HG03139 (cell line): Measurements from ENCODE around the gene ANKRD62.
"Not testable (repeated sequence)": the region's sequence is repeated elsewhere in the genome, so short reads cannot be mapped to it uniquely, and the experiment has no call there.

Experiments
- ATAC-seq: cut with Tn5 transposase; IDR thresholded peaks from one replicate; pipeline ENCODE4 v1.9.1; 2021; ENCODE audit not compliant: unreplicated experiment

The ANKRD62 gene

DNA sequence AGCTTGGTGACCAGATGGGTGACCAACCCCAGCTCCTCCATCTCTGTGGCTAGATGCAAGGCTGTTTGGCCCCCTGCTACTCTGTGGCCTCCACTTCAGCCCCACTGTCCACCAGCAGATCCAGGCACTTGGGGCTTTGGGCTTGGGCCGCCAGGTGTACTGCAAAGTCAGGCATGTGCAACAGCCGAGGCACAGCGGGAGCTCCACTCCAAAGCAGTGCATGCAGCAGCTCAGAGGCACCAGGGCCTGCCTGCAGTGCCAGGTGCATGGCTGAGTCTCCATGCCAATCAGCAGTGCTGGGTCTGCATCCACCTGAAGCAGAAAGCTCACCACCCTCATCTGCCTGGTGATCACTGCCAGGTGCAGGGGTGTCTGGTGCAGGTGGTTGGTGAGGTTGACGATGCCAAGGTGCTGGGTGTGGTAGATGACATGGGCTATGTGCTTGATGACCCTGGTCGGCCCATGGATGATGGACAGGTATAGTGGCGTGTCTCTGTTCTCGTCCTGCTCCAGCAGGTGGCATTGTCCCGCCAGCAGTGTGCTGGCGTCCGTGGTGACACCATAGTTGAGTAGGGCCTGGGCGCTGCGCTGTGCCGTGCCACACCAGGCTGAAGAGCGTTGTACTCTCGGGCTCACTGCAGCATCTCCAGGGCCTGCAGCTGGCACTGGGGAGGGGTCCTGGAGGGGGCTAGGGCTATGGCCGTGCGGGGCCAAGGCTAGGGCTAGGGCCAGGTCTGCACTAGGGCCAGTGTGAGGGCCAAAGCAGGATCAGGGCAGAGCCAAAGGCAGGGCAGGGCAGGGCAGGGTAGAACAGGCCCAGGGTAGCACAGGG is 1.0 kb upstream of the ANKRD62 start:
- no peak for ATAC-seq

- ATAC-seq: no peak
These were observed 4.7 kb downstream of the ANKRD62 start for GRCh38 chr18:12098374-12098773.

DNA sequence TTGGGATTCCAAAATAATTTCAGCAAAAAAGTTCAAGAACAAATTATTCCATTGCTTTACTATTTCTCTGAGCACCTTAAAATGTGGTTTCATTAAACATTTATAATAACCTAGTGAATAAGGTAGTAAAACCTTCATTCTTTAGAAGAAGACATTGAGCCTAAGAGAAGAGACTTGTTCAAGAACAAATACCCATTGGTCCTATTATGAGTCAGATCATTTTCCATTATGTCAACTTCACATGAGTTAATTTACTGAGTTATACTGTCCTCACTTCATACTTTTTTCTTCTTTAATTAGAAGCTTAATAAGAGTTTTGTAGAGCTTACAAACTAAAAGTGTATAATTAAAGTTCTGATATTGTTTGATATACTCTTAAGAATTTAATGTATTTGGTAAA is 5.5 kb downstream of the ANKRD62 start:
- no peak for ATAC-seq

GRCh38 chr18:12101266-12101665 is 7.6 kb downstream of the ANKRD62 start:
- ATAC-seq: no peak

- ATAC-seq: no peak
These were observed 8.6 kb downstream of the ANKRD62 start for GRCh38 chr18:12102136-12102842.

GRCh38 chr18:12106471-12106870 is 12.8 kb downstream of the ANKRD62 start:
- no peak for ATAC-seq

DNA sequence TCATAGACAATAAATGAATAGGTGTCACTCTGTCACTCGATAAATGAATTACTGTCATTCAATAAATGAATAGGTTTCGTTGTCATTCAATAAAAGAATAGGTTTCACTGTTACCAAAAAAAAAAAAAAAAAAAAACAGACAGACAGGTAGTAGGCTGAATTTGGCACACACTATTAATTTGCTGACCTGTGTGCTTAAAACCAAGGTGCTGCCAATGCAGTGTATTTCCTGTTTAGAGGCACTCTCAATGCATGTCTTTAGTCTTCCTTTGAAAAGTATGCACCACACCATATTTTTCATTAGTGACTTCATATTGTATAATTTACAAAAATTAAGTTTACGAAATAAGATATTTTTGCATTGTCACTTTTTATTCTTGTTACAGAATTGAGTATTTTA is 16.2 kb downstream of the ANKRD62 start:
- no peak for ATAC-seq

DNA sequence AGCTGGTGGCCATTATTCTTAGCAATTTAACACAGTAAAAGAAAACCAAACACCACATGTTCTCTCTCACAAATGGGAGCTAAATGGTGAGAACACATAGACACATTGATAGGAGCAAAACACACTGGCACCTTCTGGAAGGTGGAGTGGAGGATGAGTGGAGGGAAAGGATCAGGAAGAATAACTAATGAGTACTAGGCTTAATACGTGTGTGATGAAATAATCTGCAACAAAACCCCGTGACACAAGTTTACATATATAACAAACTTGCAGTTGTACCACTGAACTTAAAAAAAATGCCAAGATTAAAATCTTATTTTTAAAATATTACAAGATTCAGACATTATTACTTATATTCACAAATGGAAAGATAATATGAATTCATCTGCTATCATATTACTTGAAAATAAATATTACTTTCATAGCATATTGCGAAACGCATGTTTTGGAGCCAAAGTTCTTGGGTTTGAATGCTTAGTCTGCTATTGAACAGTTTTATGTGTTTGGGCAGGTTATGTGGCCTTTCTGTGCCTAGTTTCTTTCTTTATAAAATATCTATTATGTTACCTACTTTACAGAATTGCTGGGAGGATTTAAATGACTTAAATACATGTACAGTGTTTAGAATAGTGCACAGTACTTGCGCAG is 20.5 kb downstream of the ANKRD62 start:
- ATAC-seq: no peak

- no peak for ATAC-seq
These were observed 25.7 kb downstream of the ANKRD62 start for GRCh38 chr18:12119358-12119757.

GRCh38 chr18:12121175-12122042 is 27.8 kb downstream of the ANKRD62 start:
- ATAC-seq: no peak

DNA sequence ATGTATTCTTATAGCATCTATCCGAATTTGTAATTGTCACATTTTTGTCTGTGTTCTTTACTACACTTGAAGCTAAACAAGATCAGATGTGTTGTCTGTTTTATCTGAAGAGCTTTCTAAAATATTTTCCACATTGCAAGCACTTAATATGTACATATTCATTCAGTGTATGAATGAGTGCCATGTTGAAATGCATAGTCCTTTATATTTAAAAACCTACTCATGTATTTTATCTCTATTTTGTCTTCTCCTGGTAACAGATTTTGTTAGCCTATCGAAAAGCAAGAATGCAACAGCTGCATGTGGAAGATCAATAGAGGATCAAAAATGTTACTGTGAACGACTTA is 28.4 kb downstream of the ANKRD62 start:
- not testable (repeated sequence) for ATAC-seq

DNA sequence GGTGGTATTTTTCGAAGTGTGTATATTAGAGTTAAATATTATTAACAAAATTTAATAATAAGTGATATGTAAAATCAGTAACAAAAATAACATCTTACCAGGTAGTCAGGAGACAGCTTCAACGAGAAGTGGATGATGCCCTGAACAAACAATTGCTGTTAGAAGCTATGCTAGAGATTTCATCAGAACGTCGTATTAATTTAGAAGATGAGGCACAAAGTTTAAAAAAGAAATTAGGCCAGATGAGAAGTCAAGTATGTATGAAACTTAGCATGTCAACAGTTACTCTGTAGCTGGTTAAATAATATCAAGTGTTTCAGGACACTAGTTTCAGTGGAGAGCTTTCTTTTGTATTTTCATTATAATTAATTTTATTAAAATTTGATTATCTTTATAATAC is 34.0 kb downstream of the ANKRD62 start:
- not testable (repeated sequence) for ATAC-seq

GRCh38 chr18:12138831-12139230 is 45.2 kb downstream of the ANKRD62 start:
- not testable (repeated sequence) for ATAC-seq

- not testable (repeated sequence) for ATAC-seq
These were observed 47.2 kb downstream of the ANKRD62 start for GRCh38 chr18:12140866-12141265.

DNA sequence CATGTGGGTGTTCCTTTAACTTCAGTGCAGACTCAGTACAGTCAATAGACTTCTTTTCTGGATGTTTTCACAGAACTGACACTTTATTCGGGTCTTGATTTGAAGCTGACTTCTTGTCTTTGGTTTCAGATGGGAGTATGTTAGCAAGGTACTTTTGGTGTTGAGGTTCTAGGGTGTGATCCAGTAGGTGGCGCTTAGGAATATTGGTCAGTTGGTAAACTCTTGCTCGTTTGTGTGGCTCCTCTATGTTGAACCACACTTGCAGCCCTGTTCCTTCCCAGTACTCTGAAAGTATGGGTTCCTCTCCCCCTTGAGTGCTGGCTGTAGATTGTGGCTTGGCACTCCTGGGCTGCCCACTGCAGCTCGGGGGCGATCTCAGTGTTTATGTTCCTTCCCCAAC is 48.1 kb downstream of the ANKRD62 start:
- ATAC-seq: not testable (repeated sequence)

- ATAC-seq: not testable (repeated sequence)
These were observed 55.8 kb downstream of the ANKRD62 start for GRCh38 chr18:12149431-12149830.

DNA sequence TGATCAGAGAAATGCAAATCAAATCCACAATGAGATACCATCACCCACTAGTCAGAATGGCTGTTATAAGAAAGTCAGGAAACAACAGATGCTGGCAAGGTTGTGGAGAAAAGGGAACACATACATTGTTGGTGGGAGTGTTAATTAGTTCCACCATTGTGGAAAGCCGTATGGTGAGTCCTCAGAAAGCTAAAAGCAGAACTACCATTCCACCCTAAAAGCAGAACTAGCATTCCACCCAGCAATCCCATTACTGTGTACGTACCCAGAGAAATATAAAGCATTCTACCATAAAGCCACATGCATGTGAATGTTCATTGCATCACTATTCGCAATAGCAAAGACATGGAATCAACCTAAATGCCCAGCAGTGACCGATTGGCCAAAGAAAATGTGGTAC is 60.7 kb downstream of the ANKRD62 start:
- no peak for ATAC-seq

GRCh38 chr18:12155996-12156395 is 62.4 kb downstream of the ANKRD62 start:
- no peak for ATAC-seq

- no peak for ATAC-seq
These were observed 65.8 kb downstream of the ANKRD62 start for GRCh38 chr18:12159446-12159845.

GRCh38 chr18:12162786-12163185 is 69.1 kb downstream of the ANKRD62 start:
- ATAC-seq: no peak
